Measurements from ENCODE around the gene GOLT1A.

DNA sequence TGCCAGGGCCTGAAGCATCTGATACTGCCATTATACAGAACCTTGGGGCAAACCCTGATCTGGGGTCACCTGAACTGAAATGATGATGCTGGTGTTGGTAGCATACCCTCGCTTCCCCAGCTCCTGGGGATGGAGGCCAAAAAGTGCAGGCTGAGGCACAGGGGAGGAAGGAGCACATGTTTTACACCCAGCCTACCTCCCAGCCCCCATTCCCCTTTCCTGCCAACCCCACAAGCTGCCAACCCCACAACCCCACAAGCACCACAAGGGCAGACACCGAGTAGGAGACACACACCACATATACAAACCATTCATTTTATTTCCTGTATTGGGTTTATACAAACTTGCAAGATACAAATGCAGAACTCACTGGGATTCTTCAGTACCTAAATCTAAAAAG, 4.8 kb upstream of the GOLT1A start:
- TF ChIP-seq MYC (IDR thresholded peaks at IDR 0.05; ENCODE audit: insufficient read depth, insufficient read length, insufficient replicate concordance, low read length, severe bottlenecking) (no peak), EED (IDR thresholded peaks at IDR 0.05; ENCODE audit: low read depth) (no peak)
